GM19238 (cell line): ENCODE measurements around the gene ARVCF.
A peak's percentile ranks its signal among the peaks of the same experiment; 100 is the strongest.

Experiments
- DNase-seq: peaks from one replicate; pipeline ENCODE4 v3.0.0; 2011; ENCODE audit warnings: low spot score; ENCODE audit not compliant: insufficient read length

The ARVCF gene, protein sequence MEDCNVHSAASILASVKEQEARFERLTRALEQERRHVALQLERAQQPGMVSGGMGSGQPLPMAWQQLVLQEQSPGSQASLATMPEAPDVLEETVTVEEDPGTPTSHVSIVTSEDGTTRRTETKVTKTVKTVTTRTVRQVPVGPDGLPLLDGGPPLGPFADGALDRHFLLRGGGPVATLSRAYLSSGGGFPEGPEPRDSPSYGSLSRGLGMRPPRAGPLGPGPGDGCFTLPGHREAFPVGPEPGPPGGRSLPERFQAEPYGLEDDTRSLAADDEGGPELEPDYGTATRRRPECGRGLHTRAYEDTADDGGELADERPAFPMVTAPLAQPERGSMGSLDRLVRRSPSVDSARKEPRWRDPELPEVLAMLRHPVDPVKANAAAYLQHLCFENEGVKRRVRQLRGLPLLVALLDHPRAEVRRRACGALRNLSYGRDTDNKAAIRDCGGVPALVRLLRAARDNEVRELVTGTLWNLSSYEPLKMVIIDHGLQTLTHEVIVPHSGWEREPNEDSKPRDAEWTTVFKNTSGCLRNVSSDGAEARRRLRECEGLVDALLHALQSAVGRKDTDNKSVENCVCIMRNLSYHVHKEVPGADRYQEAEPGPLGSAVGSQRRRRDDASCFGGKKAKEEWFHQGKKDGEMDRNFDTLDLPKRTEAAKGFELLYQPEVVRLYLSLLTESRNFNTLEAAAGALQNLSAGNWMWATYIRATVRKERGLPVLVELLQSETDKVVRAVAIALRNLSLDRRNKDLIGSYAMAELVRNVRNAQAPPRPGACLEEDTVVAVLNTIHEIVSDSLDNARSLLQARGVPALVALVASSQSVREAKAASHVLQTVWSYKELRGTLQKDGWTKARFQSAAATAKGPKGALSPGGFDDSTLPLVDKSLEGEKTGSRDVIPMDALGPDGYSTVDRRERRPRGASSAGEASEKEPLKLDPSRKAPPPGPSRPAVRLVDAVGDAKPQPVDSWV

GRCh38 chr22:20016734-20017621 lies at the start of gene ARVCF:
ARVCF (minus strand) TSS chr22:20016823; CDS start chr22:19990794, 26,029 bp downstream.
- DNase-seq, result peak; percentile 99

DNA sequence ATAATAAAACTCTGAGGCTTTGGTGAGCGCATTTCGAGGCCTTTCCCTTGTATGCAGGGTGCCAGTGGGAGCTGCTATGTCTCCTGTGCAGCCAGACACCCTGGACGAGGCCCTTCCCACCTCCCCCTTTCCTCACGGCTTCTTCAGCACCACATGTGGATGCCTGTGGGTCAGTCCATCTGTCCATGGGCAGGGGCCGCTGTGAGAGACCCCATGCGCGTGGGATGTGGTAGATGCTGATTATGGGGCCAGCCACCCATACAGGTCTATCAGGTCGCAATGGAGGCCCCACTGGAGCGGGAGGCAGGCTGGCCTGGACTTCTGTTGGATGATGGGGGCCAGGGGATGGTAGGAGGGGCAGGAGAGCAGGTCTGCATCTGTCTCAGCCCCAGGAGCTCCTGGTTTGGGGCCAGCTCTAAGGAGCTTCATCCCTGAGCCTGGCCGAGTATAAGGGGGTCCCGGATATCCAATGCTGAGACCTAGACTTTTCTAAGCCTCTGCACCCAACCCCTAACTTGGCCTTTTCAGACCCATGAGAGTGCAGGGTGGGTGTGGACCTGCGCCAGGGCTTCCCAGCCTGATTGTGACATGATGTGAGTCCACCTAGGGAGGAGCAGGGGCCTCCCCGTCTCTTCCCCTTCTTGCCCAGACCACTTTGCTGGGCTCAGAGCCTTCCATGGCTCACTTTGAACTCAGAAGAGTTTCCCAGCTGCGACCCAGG lies 49.4 kb upstream of the ARVCF start:
- DNase-seq, result no peak

DNA sequence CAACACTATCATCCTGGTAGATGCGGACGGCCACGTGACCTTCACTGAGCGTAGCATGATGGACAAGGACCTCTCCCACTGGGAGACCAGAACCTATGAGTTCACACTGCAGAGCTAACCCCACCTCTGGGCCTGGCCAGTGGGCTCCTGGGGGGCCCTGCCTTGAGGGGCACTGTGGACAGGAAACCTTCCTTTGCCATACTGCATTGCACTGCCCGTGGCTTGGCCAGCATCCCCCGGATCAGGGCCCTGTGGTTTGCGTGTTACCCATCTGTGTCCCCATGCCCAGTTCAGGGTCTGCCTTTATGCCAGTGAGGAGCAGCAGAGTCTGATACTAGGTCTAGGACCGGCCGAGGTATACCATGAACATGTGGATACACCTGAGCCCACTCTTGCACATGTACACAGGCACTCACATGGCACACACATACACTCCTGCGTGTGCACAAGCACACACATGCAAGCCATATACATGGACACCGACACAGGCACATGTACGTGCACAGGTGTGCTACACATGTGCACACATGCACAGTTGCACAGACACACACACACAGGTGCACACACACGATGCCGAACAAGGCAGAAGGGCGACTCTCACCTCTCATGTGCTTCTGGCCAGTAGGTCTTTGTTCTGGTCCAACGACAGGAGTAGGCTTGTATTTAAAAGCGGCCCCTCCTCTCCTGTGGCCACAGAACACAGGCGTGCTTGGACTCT lies 48.1 kb upstream of the ARVCF start:
- DNase-seq, result no peak

DNA sequence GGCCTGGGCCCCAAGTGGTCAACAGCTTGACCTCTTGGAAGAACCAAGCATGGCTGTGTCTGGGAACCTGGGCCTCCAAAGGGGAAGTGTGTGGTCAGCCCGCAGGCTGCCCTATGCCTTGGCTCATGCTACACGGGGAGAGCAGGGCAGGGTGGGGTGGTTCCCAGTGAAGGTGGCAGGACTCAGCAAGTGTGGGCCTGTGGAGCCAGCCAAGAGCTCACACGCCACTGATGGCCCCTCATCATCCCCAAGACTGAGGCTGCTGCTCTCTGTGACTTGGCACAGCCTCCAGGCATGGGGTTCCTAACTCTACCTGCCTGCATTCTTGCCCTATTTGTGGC lies 47.5 kb upstream of the ARVCF start:
- DNase-seq, result no peak

DNA sequence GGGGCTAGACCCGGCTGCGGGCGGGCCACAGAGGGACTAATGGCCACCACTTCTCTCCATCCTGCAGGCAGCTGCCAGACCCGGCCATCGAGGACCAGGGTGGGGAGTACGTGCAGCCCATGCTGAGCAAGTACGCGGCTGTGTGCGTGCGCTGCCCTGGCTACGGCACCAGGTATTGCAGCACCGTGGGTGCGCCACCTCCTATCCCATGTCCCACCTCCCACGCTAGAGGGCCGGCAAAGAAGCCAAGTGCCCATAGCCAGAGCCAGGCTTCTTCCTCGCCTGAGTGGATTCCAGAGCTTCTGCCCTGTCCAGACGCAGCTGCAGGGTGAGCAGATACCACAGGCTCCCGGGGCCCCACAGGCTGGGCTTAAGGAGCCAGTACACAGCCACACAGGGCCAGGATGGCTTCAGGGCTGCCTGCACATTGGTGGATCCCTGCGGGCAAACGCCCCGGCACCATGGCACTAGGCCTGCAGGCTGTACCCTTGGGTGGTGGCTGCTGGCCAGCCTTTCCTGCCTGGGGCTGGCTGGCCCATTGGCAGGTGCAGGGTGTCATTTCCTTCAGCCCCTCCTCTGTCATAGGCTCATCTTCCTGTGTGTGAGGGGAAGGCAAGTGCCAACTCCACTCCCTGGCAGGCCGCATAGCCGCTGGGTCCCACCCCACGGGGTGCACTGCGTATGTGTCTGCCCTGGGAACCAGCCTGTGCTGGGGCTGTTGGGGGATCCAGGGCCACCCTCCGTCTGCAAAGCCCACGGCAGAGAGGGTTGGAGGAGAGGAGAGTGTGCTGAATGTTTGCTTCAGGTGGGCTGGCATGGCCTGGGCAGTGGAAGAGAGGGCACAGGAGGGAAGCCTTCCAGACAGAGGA lies 46.9 kb upstream of the ARVCF start:
- no peak for DNase-seq

DNA sequence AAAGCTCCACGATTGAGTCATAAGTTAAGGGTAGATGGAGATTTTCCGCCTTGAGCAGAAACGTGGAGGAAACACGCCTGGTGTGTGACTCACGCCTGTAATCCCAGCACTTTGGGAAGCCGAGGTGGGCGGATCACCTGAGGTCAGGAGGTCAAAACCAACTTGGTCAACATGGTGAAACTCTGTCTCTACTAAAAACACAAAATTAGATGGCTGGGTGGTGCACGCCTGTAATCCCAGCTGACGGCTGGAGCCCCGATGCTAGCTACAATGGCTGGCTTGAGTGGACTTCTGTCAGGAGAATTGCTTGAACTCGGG lies 46.1 kb upstream of the ARVCF start:
- no peak for DNase-seq

DNA sequence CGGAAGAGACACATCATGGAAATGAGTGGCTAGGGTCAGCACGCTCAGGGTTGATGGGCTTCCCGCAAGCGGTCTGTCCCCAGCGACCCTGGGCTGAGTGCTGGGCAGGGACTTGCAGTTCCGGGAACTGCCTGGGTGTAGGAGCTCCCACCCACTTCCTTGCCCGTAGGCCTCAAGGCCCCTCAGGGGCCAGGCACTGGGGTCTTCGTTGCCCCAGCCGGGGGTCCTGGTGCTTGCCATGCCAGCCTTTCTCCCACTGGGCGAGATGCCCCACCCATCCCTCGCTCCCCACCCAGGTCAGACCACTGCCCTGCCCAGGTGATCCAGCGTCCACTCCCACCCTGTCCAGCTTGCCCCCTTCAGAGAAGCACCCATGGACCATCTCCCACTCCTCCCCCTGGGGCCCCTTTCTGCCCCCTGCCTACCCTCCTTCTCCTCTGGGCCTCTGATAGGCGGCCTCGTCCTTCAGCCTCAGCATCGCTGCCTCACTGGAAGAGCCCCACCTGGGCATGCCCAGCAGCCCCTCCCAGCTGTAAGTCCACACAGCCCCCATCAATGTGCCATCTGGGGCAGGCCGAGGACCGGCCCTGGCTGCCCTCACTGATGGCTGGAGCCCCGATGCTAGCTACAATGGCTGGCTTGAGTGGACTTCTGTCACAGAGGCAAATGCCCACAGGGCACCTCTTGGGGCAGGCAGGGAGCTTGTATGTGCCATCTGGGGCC lies 45.6 kb upstream of the ARVCF start:
- DNase-seq, result no peak

DNA sequence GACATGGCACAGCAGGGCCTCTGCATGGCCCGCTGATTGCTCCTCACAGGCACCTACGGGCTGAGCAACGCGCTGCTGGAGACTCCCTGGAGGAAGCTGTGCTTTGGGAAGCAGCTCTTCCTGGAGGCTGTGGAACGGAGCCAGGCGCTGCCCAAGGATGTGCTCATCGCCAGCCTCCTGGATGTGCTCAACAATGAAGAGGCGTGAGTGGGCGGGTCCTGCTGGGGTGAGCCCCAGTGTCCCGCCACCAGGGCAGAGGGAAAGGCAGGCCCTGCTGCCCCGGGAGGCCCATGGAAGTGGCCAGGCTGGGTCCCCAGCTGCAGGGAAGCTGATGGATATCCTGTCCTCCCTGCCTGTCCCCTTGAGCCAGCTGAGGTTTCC lies 44.8 kb upstream of the ARVCF start:
- DNase-seq, result no peak

GRCh38 chr22:20060700-20061480 lies 44.3 kb upstream of the ARVCF start:
- no peak for DNase-seq

- DNase-seq, result no peak
These were observed 42.6 kb upstream of the ARVCF start for GRCh38 chr22:20058989-20059770.

- DNase-seq, result no peak
These were observed 41.1 kb upstream of the ARVCF start for GRCh38 chr22:20057596-20058268.

DNA sequence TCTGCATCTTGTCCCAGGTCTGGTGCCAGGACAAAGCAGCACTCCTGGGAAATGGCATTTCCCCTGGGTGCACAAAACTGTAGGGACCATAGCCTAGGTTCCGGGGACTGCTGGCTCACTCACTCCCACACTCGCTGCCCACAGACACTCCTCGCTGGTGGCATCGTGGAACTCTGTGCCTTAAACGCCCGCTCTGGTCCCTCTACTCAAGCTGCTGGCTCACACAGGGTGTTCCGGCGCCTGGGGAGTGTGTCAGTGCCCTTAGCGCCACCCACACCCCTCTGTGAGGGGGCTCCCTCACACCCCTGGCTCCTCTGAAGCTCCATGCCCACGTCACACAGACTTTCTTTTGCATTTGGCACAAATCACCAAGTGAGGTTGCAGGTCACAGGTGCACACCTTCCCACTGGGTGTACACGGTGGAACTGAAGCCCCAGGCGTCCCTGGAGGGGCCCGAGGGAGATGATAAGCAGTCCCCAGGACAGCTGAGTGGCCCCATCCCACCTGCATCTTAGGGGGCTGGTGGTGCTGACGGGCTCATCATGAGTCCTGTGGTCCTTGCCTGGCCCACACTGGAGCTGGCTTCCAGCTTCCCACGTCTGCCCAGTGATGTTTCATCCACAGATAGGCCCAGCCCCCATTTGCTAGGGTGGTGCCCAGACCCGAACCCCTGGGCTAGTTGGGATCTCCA lies 40.2 kb upstream of the ARVCF start:
- DNase-seq, result no peak

GRCh38 chr22:20056161-20056560 lies 39.5 kb upstream of the ARVCF start:
- DNase-seq, result no peak

DNA sequence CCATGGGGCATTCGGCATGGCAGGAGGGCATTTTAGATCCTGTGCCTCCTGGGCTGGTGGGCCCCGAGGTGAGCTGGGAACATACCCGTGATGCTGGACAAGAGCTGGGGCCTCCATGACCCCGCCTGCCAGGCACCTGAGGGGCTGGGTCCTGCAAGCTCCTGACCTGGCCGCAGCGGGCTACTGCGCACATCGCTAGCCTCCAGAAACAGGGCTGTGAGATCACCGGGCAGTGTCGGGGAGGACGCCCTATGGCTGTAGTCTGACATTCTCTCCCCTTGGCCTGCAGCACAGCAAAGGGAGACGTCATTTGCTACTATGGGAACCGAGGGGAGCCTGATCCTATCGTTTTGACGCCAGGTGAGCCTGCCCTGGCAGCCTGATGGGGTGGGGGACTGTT lies 39.0 kb upstream of the ARVCF start:
- DNase-seq, result no peak

DNA sequence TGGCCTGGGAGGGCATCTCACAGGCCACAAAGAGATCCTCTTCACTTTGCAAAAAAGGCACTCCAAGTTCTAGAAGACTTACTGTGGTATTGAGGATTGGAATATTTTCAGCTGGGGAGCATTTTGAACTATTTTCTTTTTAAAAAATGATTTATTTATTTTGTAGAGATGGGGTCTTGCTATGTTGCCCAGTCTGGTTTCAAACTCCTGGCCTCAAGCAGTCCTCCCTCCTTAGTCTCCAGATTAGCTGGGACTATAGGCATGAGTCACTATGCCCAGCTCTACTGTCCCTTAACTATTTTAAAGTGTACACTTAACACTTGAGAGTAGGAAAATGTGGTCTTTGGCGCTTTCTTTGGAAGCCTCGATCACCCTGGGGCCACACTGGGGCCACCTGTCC lies 38.5 kb upstream of the ARVCF start:
- DNase-seq, result no peak

GRCh38 chr22:20054485-20054884 lies 37.9 kb upstream of the ARVCF start:
- no peak for DNase-seq
